Stimulated activated CD4-positive, alpha-beta T cell treated with anti-CD3 and anti-CD28 coated beads, Interleukin-15, amount 100 ng/mL, for 1 hour (primary cell): Measurements from ENCODE around the gene HOATZ.

Experiments used
- DNase-seq, 2 donors: peaks; one replicate each; pipeline ENCODE4 v3.0.0-alpha.2; 2020; ENCODE audit warnings: low read depth in 1 of 2, low spot score in 1 of 2

HOATZ gene

GRCh38 chr11:111521135-111521534 lies 6.6 kb downstream of the HOATZ start:
- DNase-seq, result no peak

- no peak for DNase-seq
These were observed 7.8 kb downstream of the HOATZ start for GRCh38 chr11:111522426-111522825.

GRCh38 chr11:111523343-111523742 lies 8.8 kb downstream of the HOATZ start:
- DNase-seq, result no peak

GRCh38 chr11:111524056-111524455 lies 9.5 kb downstream of the HOATZ start:
- no peak for DNase-seq

GRCh38 chr11:111525456-111525855 lies 10.9 kb downstream of the HOATZ start:
- DNase-seq, result no peak

- DNase-seq, result no peak
These were observed 11.9 kb downstream of the HOATZ start for GRCh38 chr11:111526501-111526900.

GRCh38 chr11:111527279-111527678 lies 12.7 kb downstream of the HOATZ start:
- DNase-seq, result no peak

- DNase-seq, result no peak
These were observed 14.0 kb downstream of the HOATZ start for GRCh38 chr11:111528557-111528956.

- DNase-seq, result no peak
These were observed 15.5 kb downstream of the HOATZ start for GRCh38 chr11:111530091-111530490.

GRCh38 chr11:111531136-111531535 lies 16.6 kb downstream of the HOATZ start:
- no peak for DNase-seq

- DNase-seq, result peak in 1 of 2 donors; percentile 43
These were observed 17.2 kb downstream of the HOATZ start for GRCh38 chr11:111531687-111532364.

GRCh38 chr11:111532365-111532709 lies 17.8 kb downstream of the HOATZ start:
- no peak for DNase-seq

GRCh38 chr11:111535281-111535680 lies 20.7 kb downstream of the HOATZ start:
- no peak for DNase-seq

- DNase-seq, result no peak
These were observed 22.8 kb downstream of the HOATZ start for GRCh38 chr11:111537336-111537860.

- no peak for DNase-seq
These were observed 24.0 kb downstream of the HOATZ start for GRCh38 chr11:111538407-111539114.

GRCh38 chr11:111539426-111540113 lies 25.0 kb downstream of the HOATZ start:
- DNase-seq, result no peak

- DNase-seq, result peak in 1 of 2 donors; percentile 17
These were observed 25.7 kb downstream of the HOATZ start, which contains the start of gene LAYN for GRCh38 chr11:111540114-111540936. TSS of gene LAYN (plus strand) at chr11:111540720. CDS start at chr11:111540844, 124 bp downstream.

- no peak for DNase-seq
These were observed 26.3 kb downstream of the HOATZ start for GRCh38 chr11:111540937-111541253.

GRCh38 chr11:111541254-111542061 lies 26.9 kb downstream of the HOATZ start:
- DNase-seq, result no peak

GRCh38 chr11:111542606-111543275 lies 28.2 kb downstream of the HOATZ start:
- DNase-seq, result no peak
